Kidney capillary endothelial cell (primary cell): ENCODE measurements around the gene CLEC4E.
"Not testable (repeated sequence)": the region's sequence is repeated elsewhere in the genome, so short reads cannot be mapped to it uniquely, and the experiment has no call there.

Experiments
- DNase-seq: peaks from one replicate; pipeline ENCODE4 v3.0.0-alpha.2; 2018; ENCODE audit warnings: low spot score

CLEC4E gene

DNA sequence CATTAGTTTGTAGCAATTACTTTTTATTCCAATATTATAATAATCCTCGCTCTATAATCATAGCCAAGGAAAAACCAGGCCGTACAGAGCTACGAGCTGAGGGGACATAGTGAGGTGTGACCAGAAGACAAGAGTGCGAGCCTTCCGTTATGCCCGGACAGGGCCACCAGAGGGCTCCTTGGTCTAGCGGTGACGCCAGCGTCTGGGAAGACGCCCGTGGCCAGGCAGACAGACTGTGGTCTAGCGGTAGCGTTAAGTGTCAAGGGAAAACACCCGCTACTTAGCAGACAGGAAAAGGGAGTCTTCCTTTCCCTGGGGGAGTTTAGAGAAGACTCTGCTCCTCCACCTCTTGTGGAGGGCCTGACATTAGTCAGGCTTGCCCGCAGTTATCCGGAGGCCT lies 2.9 kb downstream of the CLEC4E start:
- not testable (repeated sequence) for DNase-seq

DNA sequence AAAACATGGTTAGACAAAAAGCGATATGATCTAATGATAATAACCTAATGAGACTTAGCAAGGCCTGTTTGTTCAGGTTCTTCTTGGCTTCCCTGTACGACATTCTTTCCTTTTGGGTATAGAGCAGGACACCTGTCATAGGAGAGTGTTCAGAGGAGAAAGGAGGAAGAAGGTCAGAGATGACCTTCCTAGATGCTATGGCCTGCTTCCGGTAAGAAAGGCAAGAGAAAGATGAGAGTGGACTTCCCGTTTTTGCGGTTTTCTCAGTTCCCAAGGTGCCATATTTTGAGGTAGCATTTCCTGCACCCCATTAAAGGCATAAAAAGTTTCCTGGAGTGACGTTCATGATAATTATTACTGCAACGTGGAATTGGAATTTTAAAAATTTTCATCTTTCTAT lies 8.7 kb downstream of the CLEC4E start:
- DNase-seq: no peak

DNA sequence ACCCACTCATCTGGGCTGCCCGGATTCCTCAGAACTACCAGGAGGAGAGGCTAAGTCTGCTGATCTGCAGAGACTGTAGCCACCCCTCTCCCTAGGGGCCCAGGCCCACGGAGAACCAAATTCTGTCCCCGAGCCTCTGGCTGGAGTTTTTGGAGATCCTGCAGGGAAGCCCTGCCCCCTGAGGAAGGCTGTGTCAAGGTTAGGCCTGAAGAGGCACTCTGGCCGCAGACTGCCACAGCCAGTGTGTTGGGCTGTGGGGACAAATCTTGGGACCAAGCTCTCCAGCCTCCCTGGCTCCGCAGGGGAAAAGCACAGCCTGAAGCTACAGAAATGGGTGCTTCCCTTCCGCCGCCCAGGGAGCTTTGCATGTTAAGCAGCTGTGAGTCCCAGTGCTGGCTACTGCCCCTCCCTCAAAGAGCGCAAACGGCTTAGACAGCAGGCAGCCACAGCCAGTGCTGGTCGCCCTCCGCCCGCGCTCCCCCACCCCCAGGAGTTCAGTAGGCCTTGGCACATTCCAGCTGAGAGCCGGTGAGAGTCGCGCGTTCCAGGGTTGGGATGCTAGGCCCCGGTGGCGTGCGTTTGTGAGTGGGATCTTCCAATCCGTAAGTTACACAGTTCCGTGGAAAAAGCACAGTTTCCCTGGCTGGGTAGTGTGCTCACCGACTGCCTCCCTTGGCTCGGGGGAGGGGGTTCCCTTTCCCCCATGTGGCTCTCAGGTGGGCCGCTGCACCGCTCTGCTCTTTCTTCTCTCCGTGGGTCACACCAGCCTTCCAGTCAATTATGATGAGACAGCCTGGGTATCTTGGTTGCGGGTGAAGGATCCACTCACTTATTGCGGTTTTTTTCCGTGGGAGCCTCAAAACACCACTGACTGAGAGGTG lies 13.2 kb downstream of the CLEC4E start:
- no peak for DNase-seq

DNA sequence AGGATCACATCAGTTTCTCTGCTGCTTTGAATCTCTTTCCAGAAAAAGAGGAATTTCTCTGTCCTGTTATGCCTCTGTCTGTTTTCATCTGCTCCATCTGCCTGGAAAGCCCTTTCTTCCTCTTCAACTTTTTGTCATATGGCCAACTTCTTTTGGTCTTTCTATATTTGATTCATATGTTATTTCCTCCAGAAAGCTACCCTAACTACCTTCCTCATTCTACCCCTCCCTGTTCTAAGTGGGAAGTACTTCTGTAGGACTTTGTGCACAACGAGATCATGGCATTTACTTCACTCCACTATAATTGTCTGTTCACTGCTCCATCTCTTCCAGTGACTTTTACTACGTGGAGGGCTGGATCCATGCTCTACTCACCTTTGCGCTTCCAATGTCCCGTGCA lies 21.5 kb downstream of the CLEC4E start:
- no peak for DNase-seq

DNA sequence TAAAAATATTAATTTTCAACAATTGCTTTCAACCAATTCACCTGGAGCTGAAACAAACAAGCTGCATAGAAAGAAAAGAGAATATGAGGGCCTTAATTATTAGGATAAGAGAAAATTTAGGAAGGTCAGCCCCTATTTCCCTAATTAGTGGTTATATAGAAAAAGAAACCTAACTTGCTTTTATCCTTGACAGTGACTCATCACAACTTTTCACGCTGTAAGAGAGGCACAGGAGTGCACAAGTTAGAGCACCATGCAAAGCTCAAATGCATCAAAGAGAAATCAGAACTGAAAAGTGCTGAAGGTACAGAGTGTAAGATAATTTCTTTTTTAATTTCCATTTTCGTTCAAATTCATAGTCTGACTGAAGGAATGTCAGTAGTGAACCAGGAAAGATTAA lies 22.7 kb downstream of the CLEC4E start:
- no peak for DNase-seq

DNA sequence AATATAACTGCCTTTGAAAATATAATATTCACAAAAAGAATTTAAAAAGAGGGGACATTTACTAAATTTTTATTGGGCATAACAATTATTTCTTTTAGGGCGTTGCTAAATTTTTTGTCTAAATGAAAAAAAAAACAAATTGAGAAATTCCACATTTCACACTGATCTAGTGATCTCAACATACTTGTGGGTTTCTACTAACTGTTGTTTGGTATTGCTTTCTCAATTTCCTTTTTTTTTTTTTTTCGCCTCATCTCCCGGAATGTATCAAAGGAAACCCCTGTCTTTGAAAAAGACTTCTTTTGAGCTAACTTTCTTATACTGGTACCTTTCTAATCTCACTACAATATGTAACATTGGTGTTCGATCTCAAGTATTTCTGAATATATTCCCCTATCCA lies 27.4 kb downstream of the CLEC4E start, which contains the start of gene CLEC4D:
Gene CLEC4D, plus strand, starts transcription at position 248 of the 400 bp plus-strand sequence. CDS start 230 bp downstream, outside the sequence.
- no peak for DNase-seq

DNA sequence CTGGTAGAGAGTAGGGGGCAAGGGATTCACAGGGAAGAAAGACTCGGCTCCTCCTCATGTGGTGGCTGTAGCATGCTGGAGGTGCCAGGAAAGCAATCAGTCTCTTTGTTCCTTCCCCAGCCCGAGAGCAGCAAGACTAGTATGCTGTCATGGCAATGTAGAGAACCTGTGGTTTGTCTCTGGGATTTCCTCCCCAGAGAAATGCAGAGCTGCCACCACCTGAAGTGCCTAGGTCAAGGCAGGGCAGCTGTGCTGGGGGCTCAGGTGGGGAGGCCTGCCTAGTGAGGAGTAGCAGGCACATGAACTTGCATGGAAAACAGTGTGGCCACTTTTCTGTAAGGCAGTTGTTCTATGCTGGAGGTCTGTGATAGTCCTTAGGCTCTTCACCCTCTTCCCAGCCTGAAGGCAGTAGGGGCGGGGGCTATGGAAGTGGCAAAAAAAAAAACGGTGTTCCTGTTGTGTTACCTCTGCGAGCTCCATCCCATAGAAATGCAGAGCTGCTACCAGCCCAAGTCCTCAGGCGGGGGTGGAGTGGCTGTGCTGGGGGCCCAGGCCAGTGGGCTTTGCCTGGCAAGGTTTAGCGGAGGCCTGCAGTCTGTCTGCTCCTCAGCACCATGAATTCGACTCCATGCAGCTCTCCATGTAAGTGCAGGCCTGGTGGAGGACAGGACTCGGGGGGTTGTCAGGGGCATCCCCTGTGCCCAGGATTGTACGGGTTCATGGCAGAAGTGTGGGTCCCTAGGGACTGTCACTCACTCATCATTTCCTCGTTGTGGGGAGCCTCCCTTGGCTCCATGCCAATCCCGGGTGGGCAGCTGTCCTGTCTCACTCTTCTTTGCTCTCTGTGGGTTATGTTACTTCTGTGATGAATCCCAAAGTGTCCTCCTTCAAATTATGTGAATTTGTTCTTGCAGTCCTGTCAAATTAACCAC lies 31.5 kb downstream of the CLEC4E start:
- no peak for DNase-seq

DNA sequence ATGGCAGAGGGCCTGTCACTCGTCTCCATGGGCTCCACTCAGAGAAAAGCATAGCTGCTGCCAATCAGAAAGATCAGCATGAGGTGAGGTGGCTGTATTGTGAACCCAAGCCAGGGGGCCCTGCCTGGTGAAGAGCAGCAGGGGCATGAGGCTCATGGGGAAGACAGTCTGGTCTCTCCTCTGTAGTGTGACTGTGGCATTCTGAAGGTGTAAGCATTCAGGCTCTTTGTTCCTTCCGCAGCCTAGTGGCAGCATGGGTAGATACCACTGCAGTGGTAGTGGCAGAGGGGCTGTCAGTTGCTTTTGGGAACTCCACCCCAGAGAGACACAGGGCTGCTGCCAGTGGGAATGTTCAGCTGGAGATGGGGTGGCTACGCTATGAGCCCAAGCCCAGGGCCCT lies 32.5 kb downstream of the CLEC4E start:
- no peak for DNase-seq

DNA sequence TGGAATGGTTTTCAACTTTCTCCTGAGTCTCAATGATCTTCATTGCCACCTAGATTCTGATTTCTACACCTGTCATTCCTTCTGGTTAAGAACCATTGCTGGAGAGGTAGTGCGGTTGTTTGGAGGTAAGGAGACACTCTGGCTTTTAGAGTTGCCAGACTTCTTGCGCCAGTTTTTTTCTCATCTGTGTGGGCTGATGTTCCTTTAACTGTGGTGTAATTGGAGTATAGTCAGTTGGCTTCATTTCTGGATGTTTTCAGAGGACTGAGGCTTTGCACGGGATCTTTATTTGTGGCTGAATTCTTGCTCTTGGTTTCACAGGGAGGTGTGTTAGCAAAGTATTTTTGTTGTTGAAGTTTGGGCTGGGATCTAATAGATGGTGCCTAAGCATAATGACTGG lies 33.1 kb downstream of the CLEC4E start:
- DNase-seq: no peak

DNA sequence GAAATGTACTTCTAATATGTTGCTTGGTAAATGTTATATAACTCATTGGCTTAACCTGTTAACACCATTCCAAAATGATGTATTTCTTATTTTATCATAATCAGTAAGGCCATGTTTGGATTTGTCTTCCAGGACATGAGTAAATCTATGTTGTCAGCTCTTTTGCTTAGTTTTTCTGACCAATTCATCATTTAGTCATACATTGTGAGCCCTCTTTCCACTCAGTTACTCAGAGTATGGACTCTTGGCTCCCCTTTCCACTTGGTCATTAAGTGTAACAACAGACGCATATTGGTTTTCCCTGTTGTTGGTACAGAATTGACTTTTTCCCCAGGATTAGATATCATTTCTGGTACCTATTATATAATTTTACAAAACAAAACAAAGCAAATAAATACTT lies 36.4 kb downstream of the CLEC4E start:
- DNase-seq: no peak

DNA sequence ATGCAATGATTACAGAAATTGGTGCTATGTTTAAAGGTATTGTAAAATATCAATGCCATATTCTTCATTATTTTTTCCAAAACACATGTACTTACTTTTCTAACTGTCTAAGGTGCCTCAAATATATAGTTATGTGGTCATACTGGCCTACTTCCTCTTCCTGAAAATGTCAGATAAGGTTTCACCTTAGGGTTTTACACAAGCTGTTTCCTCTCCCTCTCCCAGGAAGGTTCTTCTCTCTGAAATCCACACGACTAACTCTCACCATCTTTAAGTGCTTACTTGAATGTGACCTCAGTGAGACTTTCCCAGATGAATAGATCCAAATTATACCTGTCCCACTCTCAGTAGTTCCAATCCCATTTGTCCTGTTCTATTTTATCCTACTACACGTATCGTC lies 39.0 kb downstream of the CLEC4E start:
- no peak for DNase-seq

DNA sequence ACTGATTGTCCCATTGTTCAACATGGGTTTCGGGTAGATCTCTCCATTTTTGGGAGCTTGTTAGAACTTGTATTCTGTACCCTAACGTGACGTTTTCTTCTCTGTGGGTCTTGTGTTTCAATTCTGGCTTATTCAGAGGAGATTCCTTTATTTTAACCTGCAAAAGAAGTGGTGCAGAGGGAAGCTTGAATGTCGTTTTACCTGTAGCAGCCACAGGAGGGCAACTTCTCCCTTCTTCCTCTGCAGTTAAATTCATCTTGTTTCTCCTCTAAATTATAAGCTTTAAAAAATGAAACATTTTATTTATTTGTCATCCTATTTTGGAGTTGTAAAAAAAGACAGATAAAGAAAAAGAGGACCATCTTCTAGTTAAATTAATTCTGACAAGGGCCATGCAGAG lies 41.1 kb downstream of the CLEC4E start:
- no peak for DNase-seq

DNA sequence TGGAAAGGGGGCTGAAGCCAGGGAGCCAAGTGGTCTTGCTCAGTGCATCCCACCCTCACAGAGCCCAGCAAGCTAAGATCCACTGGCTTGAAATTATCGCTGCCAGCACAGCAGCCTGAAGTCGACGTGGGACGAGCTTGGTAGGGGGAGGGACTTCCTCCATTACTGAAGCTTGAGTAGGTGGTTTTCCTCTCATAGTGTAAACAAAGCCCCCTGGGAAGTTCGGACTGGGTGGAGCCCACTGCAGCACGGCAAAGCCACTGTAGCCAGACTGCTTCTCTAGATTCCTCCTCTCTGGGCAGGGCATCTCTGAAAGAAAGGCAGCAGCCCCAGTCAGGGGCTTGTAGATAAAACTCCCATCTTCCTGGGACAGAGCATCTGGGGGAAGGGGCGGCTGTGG lies 44.6 kb downstream of the CLEC4E start:
- DNase-seq: not testable (repeated sequence)

DNA sequence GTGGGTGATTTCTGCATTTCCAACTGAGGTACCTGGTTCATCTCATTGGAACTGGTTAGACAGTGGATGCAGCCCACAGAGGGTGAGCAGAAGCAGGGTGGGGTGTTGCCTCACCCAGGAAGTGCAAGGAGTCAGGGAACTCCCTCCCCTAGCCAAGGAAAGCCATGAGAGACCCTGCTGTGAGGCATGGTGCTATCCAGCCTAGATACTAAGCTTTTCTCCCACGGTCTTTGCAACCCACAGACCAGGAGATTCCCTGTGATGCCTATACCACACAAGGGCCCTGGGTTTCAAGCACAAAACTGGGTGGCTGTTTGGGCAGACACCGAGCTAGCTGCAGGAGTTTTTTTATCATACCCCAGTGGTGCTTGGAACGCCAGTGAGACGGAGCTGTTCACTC lies 45.0 kb downstream of the CLEC4E start:
- DNase-seq: not testable (repeated sequence)

DNA sequence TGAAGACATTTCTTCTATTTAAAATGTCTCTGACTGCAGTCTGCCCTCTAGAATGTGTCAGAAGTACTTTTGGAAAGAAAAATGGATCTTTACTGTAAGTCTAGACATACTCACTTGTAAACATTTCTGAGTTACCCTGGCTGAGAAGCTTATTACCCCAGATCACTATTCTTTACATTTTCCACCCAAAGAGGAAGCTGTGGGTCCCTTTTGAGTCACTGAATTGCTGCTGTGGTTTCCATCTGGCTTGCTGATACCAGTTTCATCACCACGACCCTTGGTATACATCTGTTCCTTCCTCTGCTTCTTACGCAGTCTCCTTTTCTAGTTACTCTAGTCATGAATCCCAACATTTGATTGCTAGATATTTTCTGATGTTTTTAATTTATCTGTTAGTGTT lies 47.6 kb downstream of the CLEC4E start:
- no peak for DNase-seq

DNA sequence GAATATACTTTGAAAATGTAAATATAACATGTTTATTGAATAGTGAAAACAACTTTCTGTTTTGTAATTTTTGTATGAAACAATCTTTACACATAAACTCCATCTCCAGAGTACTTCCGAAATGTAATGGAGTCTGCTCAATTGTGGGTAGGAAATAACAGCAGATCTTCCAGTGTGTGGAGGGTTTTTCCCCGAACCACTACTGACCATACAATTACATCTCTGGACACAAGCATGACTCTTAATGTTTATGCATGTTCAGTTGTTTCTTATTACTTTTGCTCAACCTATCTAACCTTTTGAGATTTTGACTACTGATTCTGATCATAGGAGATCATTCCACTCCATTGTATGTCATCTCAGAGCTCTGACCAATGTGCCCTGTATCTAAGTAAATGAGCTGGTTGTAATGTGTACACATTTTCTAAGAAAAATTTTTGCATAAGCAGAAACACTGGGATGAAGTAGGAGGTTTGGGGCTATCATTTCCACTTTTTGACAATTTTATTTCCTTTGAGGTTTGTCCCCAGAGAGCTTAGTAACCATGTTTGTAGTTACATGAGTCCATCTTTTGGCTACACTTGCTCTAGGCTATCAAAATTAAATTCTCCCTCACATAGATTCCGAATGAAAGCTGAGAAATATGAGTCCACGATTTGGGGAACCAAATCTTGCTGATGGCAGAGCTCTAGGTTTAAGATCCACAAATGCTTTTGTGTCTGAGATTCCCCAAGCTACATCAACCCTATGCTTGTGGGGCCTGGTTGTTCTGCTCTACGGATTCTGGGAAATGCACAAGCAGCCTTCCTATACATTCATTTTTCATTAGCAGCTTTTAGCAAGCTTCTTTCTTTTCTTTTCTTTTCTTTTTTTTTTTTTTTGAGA lies 48.8 kb downstream of the CLEC4E start:
- no peak for DNase-seq
